ENCODE data around the gene HDAC5.

GRCh38 chr17:44132275-44132821 lies 8.9 kb upstream of the HDAC5 start:
- TF ChIP-seq POLR2AphosphoS5 (IDR thresholded peaks at IDR 0.05; ENCODE audit: insufficient read depth in 1 of 2, low read depth in 1 of 2) (no peak), POLR2A (IDR thresholded peaks at IDR 0.05) (no peak), CTCF (IDR thresholded peaks at IDR 0.05) (no peak)
